HUDEP-2 (cell line): ENCODE results near the gene EXOC1.

Experiments
- DNase-seq, 76 experiments: peaks; one replicate each; lab custom pipeline; 2025; ENCODE audit not compliant: unreplicated experiment in 76 of 76; lab: John Stamatoyannopoulos, UW

The EXOC1 gene

GRCh38 chr4:55849724-55850123 lies 3.7 kb upstream of the EXOC1 start:
- no peak for DNase-seq

- DNase-seq, result no peak
These were observed 1.6 kb upstream of the EXOC1 start for GRCh38 chr4:55851885-55852284.

GRCh38 chr4:55854129-55854528 lies 681 bp downstream of the EXOC1 start:
- DNase-seq, result no peak

- DNase-seq, result no peak
These were observed 4.1 kb downstream of the EXOC1 start for GRCh38 chr4:55857586-55857985.

GRCh38 chr4:55859711-55860110 lies 6.3 kb downstream of the EXOC1 start:
- no peak for DNase-seq

- DNase-seq, result no peak
These were observed 11.3 kb downstream of the EXOC1 start for GRCh38 chr4:55864577-55865223.

- DNase-seq, result no peak
These were observed 11.9 kb downstream of the EXOC1 start for GRCh38 chr4:55865228-55865806.

- peak in 24 of 76 experiments; percentile 2 to 52 (median 24) for DNase-seq
These were observed 13.0 kb downstream of the EXOC1 start for GRCh38 chr4:55866290-55866907.

GRCh38 chr4:55866973-55867574 lies 13.6 kb downstream of the EXOC1 start:
- peak in 30 of 76 experiments; percentile 1 to 63 (median 26) for DNase-seq

GRCh38 chr4:55868581-55869090 lies 15.2 kb downstream of the EXOC1 start:
- DNase-seq, result no peak

GRCh38 chr4:55871299-55871800 lies 17.9 kb downstream of the EXOC1 start:
- DNase-seq, result no peak

- no peak for DNase-seq
These were observed 21.4 kb downstream of the EXOC1 start for GRCh38 chr4:55874831-55875230.

GRCh38 chr4:55876387-55876786 lies 22.9 kb downstream of the EXOC1 start:
- no peak for DNase-seq

GRCh38 chr4:55879224-55879623 lies 25.8 kb downstream of the EXOC1 start:
- no peak for DNase-seq

GRCh38 chr4:55880652-55881280 lies 27.3 kb downstream of the EXOC1 start:
- DNase-seq, result no peak

- no peak for DNase-seq
These were observed 30.8 kb downstream of the EXOC1 start for GRCh38 chr4:55884093-55884850.

GRCh38 chr4:55884851-55885219 lies 31.4 kb downstream of the EXOC1 start:
- no peak for DNase-seq

- peak in 1 of 76 experiments; percentile 15 for DNase-seq
These were observed 34.1 kb downstream of the EXOC1 start for GRCh38 chr4:55887594-55887993.

GRCh38 chr4:55892156-55892555 lies 38.7 kb downstream of the EXOC1 start:
- DNase-seq, result no peak

- no peak for DNase-seq
These were observed 43.2 kb downstream of the EXOC1 start for GRCh38 chr4:55896622-55897021.
